Peyer's patch (tissue), 4 donors: ENCODE results near the gene COPG2. TPM values are rescaled to one million over a fixed set of nuclear protein-coding genes. Genes with fewer than 3 reads are reported as not detected.

ENCODE experiments used
- DNase-seq, 3 donors: peaks; one replicate each; pipeline ENCODE4 v3.0.0-alpha.2; 2017 to 2019
- H3K27ac ChIP-seq, 4 donors: fragments of 200-600 bp; sonication (generic); one replicate each; pipeline ENCODE4 v1.5.1; 2016 to 2019
- H3K27me3 ChIP-seq, 2 donors: fragments of 200-600 bp; sonication (generic); one replicate each; pipeline ENCODE4 v1.5.1; 2019
- H3K36me3 ChIP-seq, 3 donors: fragments of 200-600 bp; sonication (generic); one replicate each; pipeline ENCODE4 v1.5.1; 2016 to 2019
- H3K4me1 ChIP-seq, 4 donors: fragments of 200-600 bp; sonication (generic); one replicate each; pipeline ENCODE4 v1.5.1; 2016 to 2019
- H3K4me3 ChIP-seq, 4 donors: fragments of 200-600 bp; sonication (generic); 1 replicate in 3 of 4; 2 replicates in 1 of 4; pipeline ENCODE4 v1.5.1; 2016 to 2019; ENCODE audit warnings: mild to moderate bottlenecking in 1 of 4
- H3K9me3 ChIP-seq, 4 donors: fragments of 200-600 bp; sonication (generic); one replicate each; pipeline ENCODE4 v1.5.1; 2016 to 2019; ENCODE audit warnings: mild to moderate bottlenecking in 1 of 4
- POLR2A ChIP-seq, 2 donors: fragments of 450-650 bp; IDR thresholded peaks; one replicate each; pipeline ENCODE4 v1.5.1; 2017; ENCODE audit warnings: antibody characterized with exemption in 2 of 2, mild to moderate bottlenecking in 2 of 2, moderate library complexity in 2 of 2
- total RNA-seq, 4 donors: library from RNA; depleted of rRNA; stranded (reverse); fragments of >200 nt; gene quantifications; one replicate each; pipeline ENCODE4 v1.1.0, GENCODE V29; 2016
- TF ChIP-seq, protein P1 (sequence below), 6 experiments: fragments of 450-650 bp in 4 of 6; fragments of 200-600 bp in 2 of 6; sonication (generic) in 1 of 6; IDR thresholded peaks; one replicate each; pipeline ENCODE4 v1.5.1; 2017 to 2019; ENCODE audit warnings: antibody characterized with exemption in 6 of 6, mild to moderate bottlenecking in 3 of 6, moderate library complexity in 1 of 6

COPG2 gene
- total RNA-seq, 4 donors from 2014 or later, result 5.3 to 14.9 (median 12.0) TPM

DNA sequence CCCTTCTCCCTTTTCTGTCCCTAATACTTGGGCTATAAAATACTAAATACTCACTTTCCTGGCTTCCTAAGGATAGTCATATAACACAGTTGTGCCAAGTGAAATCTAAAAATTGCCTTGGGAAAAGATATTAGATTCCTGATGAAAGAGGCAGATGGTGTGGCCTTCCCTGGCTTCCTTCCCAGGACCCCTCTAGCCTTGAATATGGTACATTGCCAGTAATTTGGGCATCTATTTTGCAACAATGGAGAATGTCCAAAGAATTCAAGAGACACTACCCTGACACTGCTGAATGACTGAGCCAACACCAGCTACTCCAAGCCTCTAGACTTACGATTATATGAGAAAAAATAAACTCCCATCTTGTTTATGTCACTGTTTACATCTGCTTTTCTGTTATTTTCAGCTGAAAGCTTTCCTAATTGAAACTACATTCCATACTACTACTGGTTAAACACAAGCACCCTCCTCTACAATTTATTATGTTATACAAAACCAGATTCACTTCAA is 17.9 kb downstream of the COPG2 start:
- peaks cover 0 to 7% (median 0%) of the 10 kb centered on the region in 3 donors for H3K36me3 ChIP-seq
- H3K4me1 ChIP-seq, result no peaks in the 10 kb centered on the region
- no peak overlapping the region for H3K4me3 ChIP-seq
- no peak for TF ChIP-seq POLR2A (IDR thresholded peaks at IDR 0.05)
- TF ChIP-seq, protein P1, sequence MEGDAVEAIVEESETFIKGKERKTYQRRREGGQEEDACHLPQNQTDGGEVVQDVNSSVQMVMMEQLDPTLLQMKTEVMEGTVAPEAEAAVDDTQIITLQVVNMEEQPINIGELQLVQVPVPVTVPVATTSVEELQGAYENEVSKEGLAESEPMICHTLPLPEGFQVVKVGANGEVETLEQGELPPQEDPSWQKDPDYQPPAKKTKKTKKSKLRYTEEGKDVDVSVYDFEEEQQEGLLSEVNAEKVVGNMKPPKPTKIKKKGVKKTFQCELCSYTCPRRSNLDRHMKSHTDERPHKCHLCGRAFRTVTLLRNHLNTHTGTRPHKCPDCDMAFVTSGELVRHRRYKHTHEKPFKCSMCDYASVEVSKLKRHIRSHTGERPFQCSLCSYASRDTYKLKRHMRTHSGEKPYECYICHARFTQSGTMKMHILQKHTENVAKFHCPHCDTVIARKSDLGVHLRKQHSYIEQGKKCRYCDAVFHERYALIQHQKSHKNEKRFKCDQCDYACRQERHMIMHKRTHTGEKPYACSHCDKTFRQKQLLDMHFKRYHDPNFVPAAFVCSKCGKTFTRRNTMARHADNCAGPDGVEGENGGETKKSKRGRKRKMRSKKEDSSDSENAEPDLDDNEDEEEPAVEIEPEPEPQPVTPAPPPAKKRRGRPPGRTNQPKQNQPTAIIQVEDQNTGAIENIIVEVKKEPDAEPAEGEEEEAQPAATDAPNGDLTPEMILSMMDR (IDR thresholded peaks at IDR 0.05), result no peak
- no peak overlapping the region for H3K27ac ChIP-seq
- H3K27me3 ChIP-seq, result no peaks in the 10 kb centered on the region
- no peaks in the 10 kb centered on the region for H3K9me3 ChIP-seq
- no peak for DNase-seq

DNA sequence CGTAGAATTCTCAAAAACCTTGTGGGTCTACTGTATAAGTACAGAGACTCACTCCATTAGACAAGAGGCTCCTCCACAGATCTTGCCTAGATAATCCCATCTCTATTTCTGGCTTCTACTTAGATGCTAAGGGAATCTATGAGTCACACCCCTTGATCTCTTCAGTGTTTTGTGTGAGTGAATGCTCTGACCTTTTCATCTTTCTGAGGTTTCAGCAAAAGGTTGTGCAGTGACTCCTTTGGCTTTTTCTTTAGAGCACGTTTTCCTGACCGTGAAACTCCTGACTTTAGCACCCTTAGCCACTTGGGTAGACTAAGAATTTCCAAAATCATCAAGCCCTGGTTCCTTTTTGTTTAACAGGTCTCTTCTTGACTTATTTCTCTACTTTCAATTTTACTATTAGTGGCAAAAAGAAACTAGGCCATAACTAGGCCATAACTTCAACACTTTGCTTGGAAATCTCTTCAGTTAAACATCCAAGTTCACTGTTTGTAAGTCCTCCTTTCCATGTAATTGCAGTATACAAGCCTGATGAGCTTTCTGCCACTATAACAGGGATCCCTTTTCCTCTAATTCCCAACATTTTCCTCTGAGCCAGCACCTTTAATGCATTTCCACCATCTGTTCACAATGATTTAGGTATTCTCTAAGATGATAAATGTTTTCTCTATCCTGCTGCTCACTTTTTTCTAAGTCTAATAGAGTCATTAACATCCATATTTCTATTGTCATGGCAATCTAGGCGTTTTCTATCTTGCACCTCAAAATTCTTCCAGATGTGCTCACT is 19.4 kb downstream of the COPG2 start:
- no peaks in the 10 kb centered on the region for H3K27me3 ChIP-seq
- no peak for DNase-seq
- H3K27ac ChIP-seq, result no peak overlapping the region
- H3K36me3 ChIP-seq, result peaks cover 0 to 7% (median 0%) of the 10 kb centered on the region in 3 donors
- H3K4me3 ChIP-seq, result no peak overlapping the region
- H3K4me1 ChIP-seq, result no peaks in the 10 kb centered on the region
- no peak for TF ChIP-seq POLR2A (IDR thresholded peaks at IDR 0.05)
- TF ChIP-seq, protein P1 (IDR thresholded peaks at IDR 0.05), result no peak
- no peaks in the 10 kb centered on the region for H3K9me3 ChIP-seq

DNA sequence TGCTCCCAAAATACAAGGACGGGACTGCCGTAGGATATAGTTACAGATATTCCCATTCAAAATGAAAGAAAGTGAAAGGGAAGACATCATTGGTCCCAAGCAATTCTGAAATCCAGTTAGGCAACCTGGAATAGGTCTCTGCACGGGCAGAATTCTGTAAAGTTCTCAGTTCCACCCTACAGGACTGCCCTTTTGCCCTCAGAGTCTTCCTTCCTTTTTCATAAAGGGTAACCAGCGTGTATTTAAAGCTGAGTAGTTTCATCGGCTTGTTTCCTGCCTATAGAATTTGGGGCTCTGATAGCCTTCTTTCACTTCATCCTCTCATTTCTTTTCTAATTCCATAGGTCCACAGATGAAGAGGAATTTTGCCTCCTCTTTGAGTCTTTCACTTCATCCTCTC is 20.0 kb downstream of the COPG2 start:
- Histone ChIP-seq H3K9me3 (no peaks in the 10 kb centered on the region), H3K27me3 (no peaks in the 10 kb centered on the region), H3K4me3 (no peak overlapping the region), H3K27ac (no peak overlapping the region), H3K36me3 (peaks cover 0 to 7% (median 0%) of the 10 kb centered on the region in 3 donors), H3K4me1 (no peaks in the 10 kb centered on the region)
- TF ChIP-seq, protein P1 (IDR thresholded peaks at IDR 0.05), result no peak
- TF ChIP-seq POLR2A (IDR thresholded peaks at IDR 0.05), result no peak
- no peak for DNase-seq

DNA sequence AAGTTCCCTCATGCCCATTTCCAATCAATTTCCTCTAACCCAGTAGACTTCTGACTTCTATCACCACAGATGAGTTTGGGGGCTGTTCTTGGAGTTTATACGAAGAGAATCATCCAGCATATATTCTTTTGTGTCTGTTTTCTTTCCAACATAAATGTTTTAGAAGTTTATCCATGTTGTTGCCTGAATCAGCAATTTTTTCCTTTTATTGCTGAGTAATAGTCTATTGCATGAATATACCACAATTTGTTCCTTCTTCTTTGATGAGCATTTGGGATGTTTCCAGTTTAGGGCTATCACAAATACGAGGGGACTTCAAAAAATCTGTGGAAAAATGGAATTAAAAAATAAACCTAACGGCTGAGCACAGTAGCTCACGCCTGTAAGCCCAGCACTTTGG is 26.2 kb downstream of the COPG2 start:
- no peak overlapping the region for H3K27ac ChIP-seq
- H3K36me3 ChIP-seq, result no peaks in the 10 kb centered on the region
- TF ChIP-seq, protein P1 (IDR thresholded peaks at IDR 0.05), result no peak
- TF ChIP-seq POLR2A (IDR thresholded peaks at IDR 0.05), result no peak
- H3K4me3 ChIP-seq, result no peak overlapping the region
- no peak for DNase-seq
- no peaks in the 10 kb centered on the region for H3K4me1 ChIP-seq
- no peaks in the 10 kb centered on the region for H3K27me3 ChIP-seq
- no peaks in the 10 kb centered on the region for H3K9me3 ChIP-seq

DNA sequence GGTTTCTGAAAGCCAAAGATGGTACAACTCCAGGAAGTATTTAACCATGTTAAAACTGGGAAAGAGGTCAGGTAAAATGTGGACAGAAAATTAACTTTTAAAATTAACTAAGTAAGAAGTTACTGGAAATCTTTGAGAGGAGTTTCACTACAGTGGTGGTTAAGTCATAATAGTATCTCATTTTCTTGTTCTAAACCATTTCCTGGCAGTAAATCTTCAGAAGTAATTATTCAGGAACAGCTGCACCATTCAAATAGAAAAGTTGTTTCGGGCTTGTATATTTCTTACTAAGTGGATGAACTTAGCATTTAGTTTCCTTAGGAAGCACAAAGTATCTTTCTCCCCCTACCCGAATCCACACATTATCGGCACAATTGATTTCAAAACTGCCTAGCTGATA is 27.1 kb downstream of the COPG2 start:
- Histone ChIP-seq H3K4me1 (no peaks in the 10 kb centered on the region), H3K27me3 (no peaks in the 10 kb centered on the region), H3K27ac (no peak overlapping the region), H3K9me3 (no peaks in the 10 kb centered on the region), H3K4me3 (no peak overlapping the region), H3K36me3 (no peaks in the 10 kb centered on the region)
- no peak for TF ChIP-seq POLR2A (IDR thresholded peaks at IDR 0.05)
- TF ChIP-seq, protein P1 (IDR thresholded peaks at IDR 0.05), result no peak
- DNase-seq, result no peak
